Measurements from ENCODE around the gene UBQLN4. TPM values are rescaled to one million over a fixed set of nuclear protein-coding genes. Genes with fewer than 3 reads are reported as not detected.

UBQLN4 gene
- polyA plus RNA-seq, 1 of the 3 experiments (the other 2 are of a cell fraction), result 37.0 TPM

GRCh38 chr1:156082309-156083091 is 28.9 kb upstream of the UBQLN4 start, which contains the start of gene MEX3A:
MEX3A (minus strand) TSS chr1:156082465; CDS start chr1:156081998, 467 bp downstream.
- H4K20me1 ChIP-seq (ENCODE audit: insufficient read depth), result peaks cover 26% of the 10 kb centered on the region
- 3% methylated on average over 27 of the region's 62 CpGs for WGBS (ENCODE audit: low lambda C conversion rate)
- peak within 1 kb of the TSS; percentile 79 to 88 for H3K4me3 ChIP-seq (ENCODE audit: low read depth in 2 of 2, low read length in 1 of 2)
- peaks cover 14 to 35% of the 10 kb centered on the region in 2 experiments; a peak in 3 of 4 replicates for H3K4me1 ChIP-seq (ENCODE audit: control insufficient read depth in 1 of 2, insufficient read depth in 2 of 2, low read depth in 1 of 2, low read length in 1 of 2)
- H3K9me3 ChIP-seq, result no peaks in the 10 kb centered on the region
- peak within 1 kb of the TSS; percentile 90 for H3K9ac ChIP-seq
- peak; percentile 94 for DNase-seq
- no peaks in the 10 kb centered on the region for H3K9me2 ChIP-seq
- peak within 1 kb of the TSS; percentile 86 for H3K4me2 ChIP-seq
- H3K36me3 ChIP-seq (replicated peaks in 1 of 2; ENCODE audit: control insufficient read depth in 1 of 2, insufficient read depth in 2 of 2, low read length in 1 of 2), result peaks cover 0 to 8% of the 10 kb centered on the region in 2 experiments
- ChIA-PET POLR2A (interaction anchor here (0.6 to 2.0 kb wide), 9 partner anchors 9 to 776 kb away, joined by 3 to 7 read pairs (median 4); partner anchors contain the start of gene LAMTOR2), CTCF (interaction anchor here (0.5 to 29.6 kb wide), 9 partner anchors 10 to 252 kb away, joined by 3 to 1559 read pairs (median 4); partner anchors contain the start of gene LMNA)
- peak within 1 kb of the TSS; percentile 83 to 87 for H3K27ac ChIP-seq (ENCODE audit: low read depth in 2 of 2, low read length in 1 of 2)
- peaks cover 3% of the 10 kb centered on the region for H3F3A ChIP-seq (replicated peaks; ENCODE audit: insufficient read depth)
- peak within 1 kb of the TSS; percentile 93 for H2AFZ ChIP-seq (ENCODE audit: low read depth)
- H3K79me2 ChIP-seq (ENCODE audit: insufficient read depth), result peaks cover 82% of the 10 kb centered on the region
- H3K27me3 ChIP-seq (ENCODE audit: insufficient read depth), result no peaks in the 10 kb centered on the region
- TF ChIP-seq USF2 (IDR thresholded peaks at IDR 0.05; ENCODE audit: borderline replicate concordance, low read depth, low read length), result no peak
- TF ChIP-seq USF1 (IDR thresholded peaks at IDR 0.05; ENCODE audit: borderline replicate concordance, low read depth), result no peak
- TF ChIP-seq MXI1 (IDR thresholded peaks at IDR 0.05; ENCODE audit: low read depth, low read length), result peak; percentile 92; the same call in 1 of the 2 replicates
- no peak for TF ChIP-seq IRF3 (IDR thresholded peaks at IDR 0.05; ENCODE audit: low read depth, low read length)
- TF ChIP-seq ZBTB33 (IDR thresholded peaks at IDR 0.05; ENCODE audit: borderline replicate concordance, low read depth), result no peak
- no peak for TF ChIP-seq TEAD4 (IDR thresholded peaks at IDR 0.05; ENCODE audit: borderline replicate concordance, insufficient read depth)
- TF ChIP-seq RCOR1 (IDR thresholded peaks at IDR 0.05; ENCODE audit: low read length), result peak; percentile 22; the same call in 1 of the 2 replicates
- no peak for TF ChIP-seq RFX5 (IDR thresholded peaks at IDR 0.05; ENCODE audit: low read length)
- no peak for TF ChIP-seq EZH2phosphoT487 (IDR thresholded peaks at IDR 0.05; ENCODE audit: borderline replicate concordance, low read depth)
- TF ChIP-seq PBX3 (IDR thresholded peaks at IDR 0.05), result peak; percentile 36; the same call in 1 of the 2 replicates
- peak; percentile 64 for TF ChIP-seq YY1 (IDR thresholded peaks at IDR 0.05; ENCODE audit: low read depth)
- TF ChIP-seq ELF1 (IDR thresholded peaks at IDR 0.05), result peak; percentile 59; the same call in 1 of the 2 replicates
- no peak for TF ChIP-seq FOSL2 (IDR thresholded peaks at IDR 0.05; ENCODE audit: borderline replicate concordance, low read depth)
- TF ChIP-seq REST (IDR thresholded peaks at IDR 0.05; ENCODE audit: low read depth, low read length), result 0 out of 2 replicates have a peak, but pooled peaks have one; percentile 22
- peak; percentile 97 for TF ChIP-seq SIN3A (IDR thresholded peaks at IDR 0.05; ENCODE audit: borderline replicate concordance, low read depth, low read length)
- peak; percentile 62 for TF ChIP-seq TAF1 (IDR thresholded peaks at IDR 0.05; ENCODE audit: borderline replicate concordance, low read depth, low read length)
- no peak for TF ChIP-seq FOXJ3 (CRISPR knock-in tag; IDR thresholded peaks at IDR 0.05)
- no peak for TF ChIP-seq NFIC (IDR thresholded peaks at IDR 0.05; ENCODE audit: borderline replicate concordance)
- no peak for TF ChIP-seq JUND (IDR thresholded peaks at IDR 0.05)
- TF ChIP-seq POLR2AphosphoS5 (IDR thresholded peaks at IDR 0.05; ENCODE audit: low read depth, low read length), result peak; percentile 74; the same call in 1 of the 2 replicates
- TF ChIP-seq EP300 (IDR thresholded peaks at IDR 0.05; ENCODE audit: borderline replicate concordance in 1 of 2, low read depth in 1 of 2, low read length in 1 of 2), result no peak
- TF ChIP-seq RAD21 (IDR thresholded peaks at IDR 0.05; ENCODE audit: low read length), result no peak
